GM19397 (cell line): ENCODE results near the gene STRAP.

ENCODE experiments used
- ATAC-seq: cut with Tn5 transposase; IDR thresholded peaks from one replicate; pipeline ENCODE4 v1.9.1; 2021; ENCODE audit warnings: mild to moderate bottlenecking, moderate library complexity; ENCODE audit not compliant: unreplicated experiment

The STRAP gene, protein sequence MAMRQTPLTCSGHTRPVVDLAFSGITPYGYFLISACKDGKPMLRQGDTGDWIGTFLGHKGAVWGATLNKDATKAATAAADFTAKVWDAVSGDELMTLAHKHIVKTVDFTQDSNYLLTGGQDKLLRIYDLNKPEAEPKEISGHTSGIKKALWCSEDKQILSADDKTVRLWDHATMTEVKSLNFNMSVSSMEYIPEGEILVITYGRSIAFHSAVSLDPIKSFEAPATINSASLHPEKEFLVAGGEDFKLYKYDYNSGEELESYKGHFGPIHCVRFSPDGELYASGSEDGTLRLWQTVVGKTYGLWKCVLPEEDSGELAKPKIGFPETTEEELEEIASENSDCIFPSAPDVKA

DNA sequence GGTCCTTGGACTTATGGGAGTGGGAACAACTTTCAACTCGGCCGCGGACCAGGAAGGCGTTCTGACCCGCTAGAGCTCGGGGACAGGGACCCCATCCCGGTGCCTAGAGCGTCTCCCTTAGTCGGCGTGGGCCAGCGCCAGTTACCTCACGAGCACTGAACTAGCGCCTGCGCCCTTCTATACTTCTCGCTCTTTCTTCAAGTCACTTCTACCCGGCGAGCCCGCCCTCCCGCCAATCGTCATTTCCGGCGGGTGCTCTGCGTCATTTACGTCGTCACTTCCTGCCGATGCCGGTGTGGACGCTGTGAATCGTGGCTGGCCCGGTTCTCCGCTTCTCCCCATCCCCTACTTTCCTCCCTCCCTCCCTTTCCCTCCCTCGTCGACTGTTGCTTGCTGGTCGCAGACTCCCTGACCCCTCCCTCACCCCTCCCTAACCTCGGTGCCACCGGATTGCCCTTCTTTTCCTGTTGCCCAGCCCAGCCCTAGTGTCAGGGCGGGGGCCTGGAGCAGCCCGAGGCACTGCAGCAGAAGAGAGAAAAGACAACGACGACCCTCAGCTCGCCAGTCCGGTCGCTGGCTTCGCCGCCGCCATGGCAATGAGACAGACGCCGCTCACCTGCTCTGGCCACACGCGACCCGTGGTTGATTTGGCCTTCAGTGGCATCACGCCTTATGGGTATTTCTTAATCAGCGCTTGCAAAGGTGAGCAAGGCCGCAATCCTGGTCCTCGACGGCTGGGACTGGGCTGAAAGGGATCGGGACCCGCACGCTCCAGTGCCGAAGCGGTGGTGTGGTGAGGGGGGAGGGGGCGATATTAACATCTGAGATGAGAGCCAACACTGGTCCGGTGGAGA is at the start of gene STRAP:
STRAP (plus strand) TSS at position 270 of the 854 bp plus-strand sequence; CDS start at position 591, 321 bp downstream.
- ATAC-seq: peak; percentile 97

DNA sequence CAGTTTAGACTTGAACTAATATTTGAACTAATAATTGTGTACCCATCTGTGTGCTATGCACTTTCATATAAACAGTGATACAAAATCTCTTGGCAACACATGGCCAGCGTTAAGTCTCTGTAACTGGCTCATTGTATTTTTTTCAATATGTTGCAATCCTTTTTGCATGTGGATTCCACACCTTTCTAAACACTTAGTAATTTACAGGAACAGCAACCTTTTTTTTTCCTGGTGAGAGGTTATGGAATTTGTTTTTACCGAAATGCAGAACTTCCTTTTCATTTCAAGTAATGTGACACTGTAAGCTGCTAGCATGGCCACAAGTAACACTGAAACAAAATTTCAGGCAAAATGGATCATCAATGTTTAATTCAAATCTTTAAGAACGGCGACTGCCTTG is 47.6 kb upstream of the STRAP start:
- no peak for ATAC-seq

DNA sequence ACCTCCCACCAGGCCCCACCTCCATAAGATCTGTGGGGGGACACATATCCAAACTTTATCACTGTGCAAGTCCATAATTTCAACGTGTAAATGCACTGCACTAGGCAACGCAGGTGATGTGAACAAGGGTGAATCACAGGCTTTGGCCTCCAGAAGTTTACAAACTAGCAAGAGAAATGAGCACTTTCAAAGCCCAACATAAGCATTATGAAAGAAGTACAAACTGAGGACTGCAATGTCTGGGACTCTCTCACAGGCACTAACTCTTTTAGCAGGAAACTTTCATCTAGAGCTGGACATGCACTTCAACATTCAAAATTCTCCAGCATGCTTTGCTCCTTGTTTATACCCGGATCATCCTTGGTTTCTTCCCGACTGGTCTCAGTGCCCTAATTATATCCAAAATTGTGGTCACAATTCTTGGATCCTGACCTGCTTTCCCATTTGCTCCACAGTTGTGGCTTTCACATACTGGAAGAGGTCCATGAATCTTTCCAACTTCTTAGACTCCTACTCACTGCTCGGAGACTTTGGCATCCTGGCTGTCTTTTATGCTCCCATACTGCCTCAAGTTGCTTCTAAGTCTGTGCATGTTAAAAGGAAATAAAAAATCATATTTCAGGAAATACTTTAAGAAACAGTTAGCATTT is 44.9 kb upstream of the STRAP start:
- ATAC-seq: no peak

DNA sequence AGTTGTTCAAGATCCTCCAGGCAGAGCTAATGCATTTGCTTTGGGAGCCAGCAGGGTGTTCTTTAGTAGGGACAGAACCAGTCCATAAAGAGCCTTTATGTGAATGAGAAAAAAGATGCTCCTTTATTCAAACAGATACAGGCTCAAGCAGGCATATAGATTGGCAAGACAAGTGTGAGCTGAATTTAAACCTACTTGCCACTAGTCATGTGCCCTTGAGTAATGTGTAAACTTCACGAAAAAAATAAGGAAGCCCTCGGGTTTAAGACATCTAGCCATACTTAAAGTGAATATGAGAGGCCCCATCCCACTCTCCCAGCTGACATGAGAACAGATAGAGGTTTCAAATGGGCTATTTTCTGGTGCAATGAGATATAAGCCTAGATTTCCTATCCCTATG is 43.1 kb upstream of the STRAP start:
- no peak for ATAC-seq

DNA sequence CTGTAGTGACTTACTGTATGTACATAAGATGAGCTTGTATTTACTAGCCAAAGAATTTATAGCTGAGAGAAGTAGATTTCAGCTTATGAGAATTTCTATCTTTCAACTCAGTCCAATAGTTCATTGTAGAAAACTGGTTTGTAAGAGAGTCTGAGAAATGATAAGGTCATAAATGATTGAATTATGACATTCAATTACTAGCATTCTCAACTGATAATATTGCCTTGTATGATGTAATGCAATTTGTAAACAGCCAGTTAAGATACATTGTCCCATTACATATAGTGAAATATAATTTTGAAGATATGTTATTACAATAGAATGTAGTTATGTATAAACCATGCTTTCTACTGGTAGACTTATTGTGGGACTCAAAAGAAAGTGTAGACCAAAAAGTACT is 42.5 kb upstream of the STRAP start:
- ATAC-seq: no peak

DNA sequence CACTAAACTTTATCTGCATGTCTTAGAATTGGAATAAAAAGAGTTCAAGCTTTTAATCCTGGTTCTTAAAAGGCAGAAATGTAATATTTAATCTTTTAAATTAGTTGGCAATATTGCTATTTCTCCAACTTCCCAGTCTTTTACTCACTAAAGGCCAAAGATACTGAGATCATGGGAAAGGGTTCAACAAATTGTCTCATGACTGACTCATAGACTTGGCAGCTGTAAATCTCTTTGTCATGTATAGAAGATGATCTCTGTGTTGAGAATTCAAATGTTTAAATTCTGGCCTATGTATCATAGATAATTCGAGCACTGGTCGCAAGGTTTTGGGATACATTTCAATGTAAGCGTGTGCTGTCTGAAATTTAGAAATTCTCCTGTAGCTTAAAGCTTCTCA is 40.1 kb upstream of the STRAP start:
- ATAC-seq: no peak

DNA sequence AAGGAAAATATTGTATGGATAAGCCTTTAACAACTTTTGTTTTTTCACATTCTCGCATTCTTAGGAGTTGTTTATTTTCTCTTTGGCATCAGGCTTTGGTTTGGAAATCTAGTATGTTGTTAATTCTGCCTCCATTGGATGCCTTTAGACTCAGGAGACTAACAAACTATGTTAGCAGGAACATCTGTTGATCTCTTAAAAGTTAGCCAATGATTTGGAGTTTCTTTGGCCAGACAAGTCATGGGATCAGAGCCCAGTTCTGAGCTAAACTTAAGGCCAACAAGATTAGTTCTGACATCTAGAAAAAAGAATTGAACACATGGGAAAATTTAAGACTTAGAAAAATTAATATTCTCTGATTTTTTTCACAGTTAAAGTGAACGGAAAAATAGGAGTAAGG is 35.3 kb upstream of the STRAP start:
- no peak for ATAC-seq

DNA sequence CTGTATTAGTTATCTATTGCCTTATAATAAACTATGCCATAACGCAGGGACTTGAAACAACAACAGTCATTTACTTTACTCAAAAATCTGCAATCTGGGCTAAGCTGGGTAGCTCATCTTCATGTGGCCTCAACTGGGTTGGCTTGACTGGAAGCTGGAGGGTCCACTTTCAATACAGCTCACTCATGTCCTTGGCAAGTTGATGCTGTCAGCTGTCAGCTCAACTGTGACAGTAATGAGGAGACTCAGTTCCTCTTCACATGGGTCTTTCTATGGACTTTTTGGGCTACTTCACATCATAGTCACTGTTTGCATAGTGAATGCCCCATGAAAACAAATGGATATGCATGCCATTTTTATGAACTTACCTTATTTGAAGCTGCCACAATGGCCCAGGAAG is 33.6 kb upstream of the STRAP start:
- ATAC-seq: no peak

DNA sequence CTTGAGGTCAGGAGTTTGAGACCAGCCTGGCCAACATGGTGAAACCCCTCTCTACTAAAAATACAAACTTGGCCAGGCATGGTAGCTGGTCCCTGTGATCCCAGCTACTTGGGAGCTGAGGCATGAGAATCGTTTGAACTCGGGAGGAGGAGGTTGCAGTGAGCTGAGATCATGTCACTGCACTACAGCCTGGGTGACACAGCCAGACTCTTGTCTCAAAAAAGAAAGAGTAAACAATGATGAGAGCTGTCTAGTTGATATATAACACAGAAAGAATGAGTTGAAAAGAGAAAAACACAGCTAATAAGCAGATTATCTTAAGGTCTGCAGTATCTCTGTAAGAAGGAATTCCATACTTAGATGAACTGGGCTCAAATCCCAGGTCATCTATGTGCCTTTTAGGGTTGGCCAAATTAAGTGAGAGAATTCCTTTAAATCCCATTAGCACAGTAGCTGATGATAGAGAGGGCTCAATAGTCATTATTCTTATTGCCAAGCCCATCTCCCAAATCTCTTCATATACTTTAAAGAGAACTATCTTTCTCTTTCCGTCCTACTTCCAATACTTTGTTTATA is 31.1 kb upstream of the STRAP start:
- ATAC-seq: no peak

DNA sequence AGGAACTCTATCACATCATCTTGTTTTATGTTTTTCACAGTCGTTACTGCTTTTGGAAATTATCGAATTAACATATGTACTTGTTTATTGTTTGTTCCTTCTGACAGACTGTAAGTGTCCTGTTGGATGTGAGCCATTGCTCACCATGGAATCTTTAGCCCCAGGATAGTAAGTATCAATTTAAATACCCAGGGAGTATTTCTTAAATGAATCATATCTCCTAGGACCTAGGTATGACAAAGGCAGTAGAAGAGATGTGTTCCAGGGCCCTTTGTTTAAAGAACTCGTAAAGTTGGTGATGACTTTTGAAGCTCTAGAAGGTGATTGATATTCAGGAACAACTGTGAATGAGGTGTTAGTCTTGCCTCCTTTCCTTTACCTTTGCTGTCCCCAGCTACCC is 30.3 kb upstream of the STRAP start:
- no peak for ATAC-seq

DNA sequence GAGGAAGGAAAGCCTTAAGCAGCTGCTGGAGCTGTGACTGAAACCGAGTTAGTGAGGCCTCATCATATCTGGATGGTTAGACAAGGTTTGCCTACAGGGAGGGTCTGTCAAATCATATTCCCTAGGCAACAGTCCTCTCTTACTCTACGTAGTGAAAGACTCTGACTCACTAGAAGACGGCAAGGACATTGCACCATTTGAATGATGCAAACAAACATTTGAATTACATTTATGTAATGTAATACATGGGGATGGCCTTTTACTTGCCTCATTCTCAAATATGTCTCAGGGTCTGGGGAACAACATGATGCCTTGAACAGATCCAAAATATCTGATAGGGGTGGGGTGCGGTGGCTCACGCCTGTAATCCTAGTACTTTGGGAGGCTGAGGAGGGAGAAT is 29.8 kb upstream of the STRAP start:
- no peak for ATAC-seq

DNA sequence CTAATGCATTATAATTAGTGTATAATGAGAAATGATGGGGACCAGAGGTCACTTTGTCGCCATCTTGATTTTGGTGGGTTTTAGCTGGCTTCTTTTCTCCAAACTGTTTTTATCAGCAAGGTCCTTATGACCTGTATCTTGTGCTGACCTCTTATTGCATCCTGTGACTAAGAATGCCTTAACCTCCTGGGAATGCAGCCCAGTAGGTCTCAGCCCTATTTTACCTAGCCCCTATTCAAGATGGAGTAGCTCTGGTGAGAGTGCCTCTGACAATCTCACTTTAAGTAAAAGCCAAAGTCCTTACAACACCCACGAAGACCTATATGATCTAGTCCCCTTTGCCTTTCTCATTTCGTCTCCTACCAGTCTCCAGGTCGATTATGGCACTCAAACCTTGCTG is 28.3 kb upstream of the STRAP start:
- no peak for ATAC-seq

DNA sequence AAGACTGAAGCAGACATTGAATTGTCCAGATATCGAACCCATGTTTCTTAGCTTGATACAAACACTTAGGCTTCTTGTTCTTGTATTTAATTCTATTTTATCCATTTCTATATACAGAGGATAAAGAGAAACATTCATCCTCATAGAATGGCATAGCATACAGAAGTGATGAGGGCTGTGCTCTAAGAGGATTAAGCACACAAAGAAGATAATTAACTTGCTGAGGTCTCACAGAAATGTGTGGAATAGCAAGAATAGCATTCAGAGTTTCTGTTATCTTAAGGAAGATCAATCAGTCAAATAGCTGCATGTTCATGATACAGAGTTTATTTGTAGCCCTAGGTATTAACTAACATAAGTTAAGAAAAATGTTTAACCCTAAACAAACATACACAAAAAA is 27.3 kb upstream of the STRAP start:
- ATAC-seq: no peak

DNA sequence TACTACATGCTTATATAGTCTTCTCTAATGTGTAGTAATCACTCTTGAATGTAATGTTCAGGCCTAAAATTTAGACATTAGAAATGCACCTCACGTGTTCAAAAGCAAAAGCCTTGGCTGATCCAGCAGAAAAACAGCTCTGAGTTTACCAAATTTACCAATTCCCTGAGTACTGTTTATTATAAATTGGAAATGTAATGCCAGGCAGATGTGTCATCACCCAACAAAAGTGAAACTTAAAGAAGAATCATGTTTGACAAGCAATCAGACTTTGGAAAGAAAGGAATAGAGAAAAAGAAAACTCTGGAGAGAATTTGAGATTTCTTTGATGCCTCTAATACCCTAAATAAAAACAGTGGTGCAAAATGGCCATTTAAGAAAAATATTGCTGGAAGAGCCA is 26.5 kb upstream of the STRAP start:
- ATAC-seq: no peak

DNA sequence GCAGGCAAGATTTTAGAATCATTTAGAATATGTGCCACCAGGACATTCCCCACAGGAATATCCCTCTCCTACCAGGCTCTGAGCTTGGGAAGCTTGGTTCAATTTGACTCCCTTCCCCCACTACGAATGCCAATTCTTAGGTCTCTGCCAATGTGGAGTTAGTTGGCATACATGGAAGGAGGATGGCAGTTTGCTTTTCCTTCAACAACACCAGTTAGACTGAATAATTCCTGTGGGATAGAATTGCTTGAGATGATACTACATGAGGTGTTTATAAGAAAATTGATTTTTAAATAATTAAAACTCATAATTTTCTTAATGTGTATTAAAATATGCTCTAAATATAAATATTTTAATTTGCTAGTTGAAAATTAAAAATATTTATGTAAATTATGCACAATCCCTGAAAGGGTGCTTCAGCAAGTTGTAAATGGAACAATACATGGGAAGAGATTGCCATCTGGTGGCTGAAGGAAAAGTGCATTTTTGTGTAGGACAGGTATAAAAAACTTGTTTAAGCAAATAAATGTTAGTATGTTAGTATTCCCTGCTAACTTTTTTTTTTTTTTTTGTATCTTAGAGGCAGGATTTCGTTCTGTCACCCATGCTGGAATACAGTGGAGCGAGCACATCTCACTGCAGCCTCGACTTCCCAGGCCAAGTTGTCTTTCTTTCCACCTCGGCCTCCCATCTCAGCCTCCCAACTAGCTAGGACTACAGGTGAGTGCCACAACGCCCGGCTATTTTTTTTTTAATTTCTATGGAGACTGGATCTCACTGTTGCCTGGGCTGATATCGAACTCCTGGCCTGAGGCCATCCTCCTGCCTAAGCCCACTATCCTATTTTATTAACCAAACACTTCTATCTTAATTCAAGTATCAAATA is 25.8 kb upstream of the STRAP start:
- ATAC-seq: no peak

DNA sequence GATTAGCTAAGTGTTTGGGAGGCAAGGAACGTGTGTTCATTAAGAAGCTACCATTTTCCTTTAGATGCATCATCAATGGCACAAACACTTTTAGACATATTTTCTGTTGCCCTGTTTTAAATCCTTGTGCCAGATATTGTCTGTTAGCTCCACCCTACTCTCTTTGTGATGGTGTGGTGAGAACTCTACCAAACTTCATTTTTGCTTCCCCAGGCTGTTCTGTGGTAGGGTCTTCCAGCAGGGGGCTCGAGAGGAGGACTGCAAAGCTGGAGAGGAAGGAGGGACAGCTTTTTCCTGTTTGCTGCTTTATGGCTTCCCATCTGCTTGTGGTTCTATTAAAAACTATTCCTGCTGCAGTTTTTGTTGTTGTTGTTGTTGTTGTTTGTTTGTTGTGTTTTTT is 23.8 kb upstream of the STRAP start:
- ATAC-seq: no peak

DNA sequence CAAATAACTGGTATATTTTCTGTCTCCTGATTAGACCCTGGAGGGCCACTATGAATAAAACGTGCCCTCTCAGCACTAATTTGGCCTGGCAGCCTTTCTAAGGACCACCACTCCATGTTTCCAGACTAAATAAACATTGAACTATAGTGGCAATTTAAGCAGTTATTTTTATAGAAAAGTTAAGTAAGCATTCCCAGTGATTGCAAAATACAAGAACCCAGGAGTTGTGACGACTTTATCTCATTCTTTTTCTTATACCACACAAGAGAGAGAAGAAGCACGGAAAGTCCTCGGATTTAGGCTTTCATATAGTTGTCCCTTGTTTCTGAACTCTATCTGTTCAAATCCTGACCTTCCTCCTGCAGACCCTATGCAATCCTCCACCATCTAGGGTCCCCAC is 23.1 kb upstream of the STRAP start:
- no peak for ATAC-seq

DNA sequence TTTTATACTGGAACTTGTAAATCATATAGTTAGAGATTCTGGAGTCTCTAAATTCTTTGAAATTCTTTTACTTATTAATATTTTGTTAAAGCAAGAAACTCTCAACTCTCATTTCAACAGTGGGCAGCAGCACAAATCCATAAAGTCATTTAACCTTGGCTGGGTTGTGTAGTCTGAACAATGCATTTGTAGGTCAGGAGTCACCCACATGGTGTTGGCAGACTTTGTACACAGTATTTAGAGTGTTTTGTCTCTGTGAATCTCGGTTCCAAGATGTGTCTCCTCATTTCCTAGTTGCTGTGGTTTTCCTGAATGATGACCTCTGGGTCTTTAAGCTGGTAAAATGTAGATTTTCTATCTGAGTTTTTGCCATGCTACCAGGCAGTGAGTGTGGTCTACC is 20.8 kb upstream of the STRAP start:
- no peak for ATAC-seq

DNA sequence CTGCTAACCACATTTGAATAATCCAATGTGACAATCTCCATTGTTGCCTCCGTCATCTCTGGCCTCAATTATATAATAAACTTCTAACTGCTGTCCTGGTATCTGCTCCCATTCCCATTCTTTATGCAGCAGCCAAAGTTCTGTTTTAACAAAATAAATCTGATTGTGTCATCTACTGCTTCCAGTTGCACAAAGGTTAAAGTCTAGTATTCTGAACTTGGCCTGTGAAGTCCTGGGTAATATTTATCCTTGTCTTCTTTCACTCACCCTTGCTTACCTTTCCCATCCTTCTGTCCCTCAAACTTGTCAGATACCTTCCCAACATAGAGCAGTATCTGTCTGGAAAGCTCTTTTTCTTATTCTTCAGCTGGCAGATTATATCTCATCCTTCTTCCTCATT is 19.3 kb upstream of the STRAP start:
- no peak for ATAC-seq

DNA sequence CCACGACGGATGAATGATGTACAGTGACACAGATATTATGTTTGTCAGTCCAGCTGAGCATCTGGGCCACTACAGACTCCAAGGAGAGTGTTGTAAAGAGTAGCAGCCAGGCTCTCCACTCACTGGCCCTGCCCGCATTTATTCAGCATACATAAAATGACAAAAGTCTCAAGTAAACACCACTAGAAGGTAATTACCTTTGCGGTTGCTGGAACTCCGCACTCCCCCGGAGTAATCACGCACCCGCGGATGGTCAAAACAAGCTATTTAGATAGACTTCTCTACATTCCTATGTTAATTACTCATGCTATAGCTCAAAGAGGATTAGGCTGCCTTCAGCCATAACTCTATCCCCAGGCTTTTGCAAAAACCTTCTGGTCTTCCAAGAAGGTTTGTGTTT is 18.8 kb upstream of the STRAP start:
- ATAC-seq: no peak

DNA sequence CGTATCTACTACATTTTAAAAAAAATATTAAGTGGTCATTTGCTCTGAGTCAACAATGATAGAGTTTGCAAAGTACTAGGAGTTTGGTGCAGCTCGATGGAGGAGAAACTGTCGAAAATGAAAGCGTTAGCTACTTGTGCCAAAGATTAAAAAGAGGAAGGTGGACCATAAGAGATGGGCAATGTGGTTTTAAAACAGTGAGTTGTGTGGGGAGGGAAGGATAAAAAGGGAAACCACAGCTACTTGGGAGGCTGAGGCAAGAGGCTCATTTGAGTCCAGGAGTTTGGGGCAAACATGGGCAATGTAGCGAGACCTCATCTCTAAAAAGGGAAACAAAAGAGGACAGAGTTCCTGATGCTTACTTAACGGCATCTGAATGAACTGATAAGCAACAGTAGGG is 18.2 kb upstream of the STRAP start:
- ATAC-seq: no peak
